Endodermal cell (in vitro differentiated cells): ENCODE data around the gene JADE1. TPM values are rescaled to one million over a fixed set of nuclear protein-coding genes. Genes with fewer than 3 reads are reported as not detected.

Source experiments
- DNase-seq: peaks from one replicate; pipeline ENCODE4 v3.0.0-alpha.2; 2017
- H3K27ac ChIP-seq: 2 replicates; pipeline ENCODE4 v1.5.1; 2013; ENCODE audit warnings: mild to moderate bottlenecking, low read depth, low read length, moderate library complexity
- H3K27me3 ChIP-seq: 2 replicates; pipeline ENCODE4 v1.6.1; 2013; ENCODE audit warnings: mild to moderate bottlenecking, low read length, moderate library complexity; ENCODE audit not compliant: insufficient read depth, control insufficient read depth, poor library complexity, severe bottlenecking
- H3K36me3 ChIP-seq: 2 replicates; pipeline ENCODE4 v1.7.0; 2013; ENCODE audit warnings: mild to moderate bottlenecking, low read length, moderate library complexity; ENCODE audit not compliant: control insufficient read depth, insufficient read depth
- H3K4me1 ChIP-seq: one replicate; pipeline ENCODE4 v1.7.0; 2013; ENCODE audit warnings: low read length; ENCODE audit not compliant: control insufficient read depth, insufficient read depth
- H3K4me3 ChIP-seq: 2 replicates; pipeline ENCODE4 v1.5.1; 2013; ENCODE audit warnings: mild to moderate bottlenecking, low read length, moderate library complexity
- H3K9ac ChIP-seq: 2 replicates; pipeline ENCODE4 v1.6.1; 2013; ENCODE audit warnings: mild to moderate bottlenecking, low read length, moderate library complexity; ENCODE audit not compliant: poor library complexity, severe bottlenecking; ENCODE audit errors: extremely low read depth
- H3K9me3 ChIP-seq: 2 replicates; pipeline ENCODE4 v1.6.1; 2013; ENCODE audit warnings: mild to moderate bottlenecking, low read length, moderate library complexity; ENCODE audit not compliant: control insufficient read depth
- H3K27ac Mint-ChIP-seq: 2 replicates; pipeline ENCODE4 v1.8.0; 2020; ENCODE audit warnings: mixed read lengths
- H3K27me3 Mint-ChIP-seq: 2 replicates; pipeline ENCODE4 v1.8.0; 2021; ENCODE audit warnings: mild to moderate bottlenecking, mixed read lengths; ENCODE audit not compliant: insufficient read depth
- H3K36me3 Mint-ChIP-seq: 2 replicates; pipeline ENCODE4 v1.8.0; 2020; ENCODE audit warnings: low read depth, mixed read lengths
- H3K4me1 Mint-ChIP-seq: 2 replicates; pipeline ENCODE4 v1.8.0; 2020; ENCODE audit warnings: mixed read lengths
- H3K4me3 Mint-ChIP-seq: 2 replicates; pipeline ENCODE4 v1.8.0; 2020; ENCODE audit warnings: mild to moderate bottlenecking, moderate library complexity, mixed read lengths
- H3K9me3 Mint-ChIP-seq: 2 replicates; pipeline ENCODE4 v1.8.0; 2020; ENCODE audit warnings: mild to moderate bottlenecking, mixed read lengths
- CTCF ChIP-seq: fragments of 200-600 bp; sonication (generic); conservative IDR thresholded peaks from 2 replicates; pipeline ENCODE4 v1.5.0; 2021; ENCODE audit warnings: antibody characterized with exemption, mild to moderate bottlenecking
- WGBS, 2 experiments: methylation state at CpG; one replicate each; pipeline versions ENCODE4 v1.1.5 to v1.1.7; 2013; ENCODE audit warnings: missing lambda C conversion rate in 2 of 2, mixed read lengths in 1 of 2; ENCODE audit not compliant: insufficient coverage in 1 of 2, insufficient read length in 1 of 2; 5-methylcytosine and 5-hydroxymethylcytosine counted together
- total RNA-seq, 2 donors: library from RNA; stranded (reverse); fragmentation: NEBNext Ultra II Directional in 1 of 2; extraction: Animal tissue kit (Norgen Biotek cat#: 25700) in 1 of 2; gene quantifications; 2 replicates in 1 of 2; 3 replicates in 1 of 2; pipeline ENCODE4 v1.2.1, GENCODE V29; 2021

Gene JADE1
- total RNA-seq, 2 donors from 2014 or later = 48.5 to 50.8 TPM

GRCh38 chr4:128854433-128854832, 44.9 kb downstream of the JADE1 start:
- Histone ChIP-seq H3K9ac (no peak overlapping the region), H3K4me1 (no peaks in the 10 kb centered on the region), H3K9me3 (no peaks in the 10 kb centered on the region), H3K36me3 (peaks cover 96% of the 10 kb centered on the region), H3K27ac (no peak overlapping the region), H3K4me3 (no peak overlapping the region), H3K27me3 (no peaks in the 10 kb centered on the region)
- H3K27ac Mint-ChIP-seq = peak overlapping the region; percentile 24
- H3K4me1 Mint-ChIP-seq = no peaks in the 10 kb centered on the region
- peaks cover 88% of the 10 kb centered on the region for H3K36me3 Mint-ChIP-seq
- DNase-seq = no peak
- WGBS, 2 experiments = 94 to 100% methylated on average over 3 to 6 of the region's 6 CpGs
- TF ChIP-seq CTCF = no peak
- no peaks in the 10 kb centered on the region for H3K9me3 Mint-ChIP-seq
- H3K4me3 Mint-ChIP-seq = no peak overlapping the region
- no peaks in the 10 kb centered on the region for H3K27me3 Mint-ChIP-seq

DNA sequence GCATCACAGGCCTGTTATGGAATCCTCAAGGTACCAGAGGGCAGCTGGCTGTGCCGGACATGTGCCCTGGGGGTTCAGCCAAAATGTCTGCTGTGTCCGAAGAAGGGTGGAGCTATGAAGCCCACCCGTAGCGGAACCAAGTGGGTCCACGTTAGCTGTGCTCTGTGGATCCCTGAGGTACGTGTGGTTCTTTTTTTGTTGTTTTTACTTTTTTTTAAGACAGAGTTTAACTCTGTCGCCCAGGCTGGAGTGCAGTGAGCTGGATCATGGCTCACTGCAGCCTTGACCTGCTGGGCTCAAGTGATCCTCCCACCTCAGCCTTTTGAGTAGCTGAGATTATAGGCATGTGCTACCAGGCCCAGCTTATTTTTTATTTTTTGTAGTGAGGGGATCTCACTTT, 46.1 kb downstream of the JADE1 start:
- Histone ChIP-seq H3K36me3 (peaks cover 96% of the 10 kb centered on the region), H3K4me1 (peaks cover 4% of the 10 kb centered on the region), H3K9ac (no peak overlapping the region), H3K27me3 (no peaks in the 10 kb centered on the region), H3K27ac (no peak overlapping the region), H3K9me3 (no peaks in the 10 kb centered on the region), H3K4me3 (no peak overlapping the region)
- Mint-ChIP-seq H3K27me3 (no peaks in the 10 kb centered on the region), H3K36me3 (peaks cover 88% of the 10 kb centered on the region), H3K27ac (no peak overlapping the region), H3K4me3 (no peak overlapping the region), H3K9me3 (no peaks in the 10 kb centered on the region), H3K4me1 (no peaks in the 10 kb centered on the region)
- no peak for DNase-seq
- 95 to 100% methylated on average over 5 to 7 of the region's 7 CpGs for WGBS, 2 experiments
- no peak for TF ChIP-seq CTCF

GRCh38 chr4:128856246-128856645, 46.7 kb downstream of the JADE1 start:
- Histone ChIP-seq H3K36me3 (peaks cover 96% of the 10 kb centered on the region), H3K27me3 (no peaks in the 10 kb centered on the region), H3K4me1 (peaks cover 4% of the 10 kb centered on the region), H3K9me3 (no peaks in the 10 kb centered on the region), H3K9ac (no peak overlapping the region), H3K4me3 (no peak overlapping the region), H3K27ac (no peak overlapping the region)
- no peaks in the 10 kb centered on the region for H3K4me1 Mint-ChIP-seq
- H3K36me3 Mint-ChIP-seq = peaks cover 89% of the 10 kb centered on the region
- H3K4me3 Mint-ChIP-seq = no peak overlapping the region
- no peaks in the 10 kb centered on the region for H3K9me3 Mint-ChIP-seq
- DNase-seq = no peak
- H3K27me3 Mint-ChIP-seq = no peaks in the 10 kb centered on the region
- H3K27ac Mint-ChIP-seq = no peak overlapping the region
- 95 to 100% methylated on average over 2 of the region's 2 CpGs for WGBS, 2 experiments
- TF ChIP-seq CTCF = no peak
